Measurements from ENCODE around the gene RHOC.
A peak's percentile ranks its signal among the peaks of the same experiment; 100 is the strongest.

RHOC gene

GRCh38 chr1:112685913-112686312, 21.0 kb downstream of the RHOC start:
- H3K27ac Mint-ChIP-seq (ENCODE audit: low read depth) = no peak overlapping the region
- H3K9me3 Mint-ChIP-seq = no peaks in the 10 kb centered on the region
- ATAC-seq (replicated peaks; ENCODE audit: extremely low read depth, poor library complexity, severe bottlenecking) (no peak), DNase-seq (ENCODE audit: low spot score in 2 of 2) (no peak)
- H3K36me3 Mint-ChIP-seq (ENCODE audit: insufficient read depth) = peaks cover 22% of the 10 kb centered on the region
- H3K4me1 Mint-ChIP-seq = peaks cover 24% of the 10 kb centered on the region
- H3K4me3 Mint-ChIP-seq = no peak overlapping the region
- H3K27me3 Mint-ChIP-seq = no peaks in the 10 kb centered on the region

- ATAC-seq (replicated peaks; ENCODE audit: extremely low read depth, poor library complexity, severe bottlenecking) = no peak
- H3K4me1 Mint-ChIP-seq = peaks cover 52% of the 10 kb centered on the region
- H3K27ac Mint-ChIP-seq (ENCODE audit: low read depth) = no peak overlapping the region
- H3K36me3 Mint-ChIP-seq (ENCODE audit: insufficient read depth) = peaks cover 16% of the 10 kb centered on the region
- H3K9me3 Mint-ChIP-seq = no peaks in the 10 kb centered on the region
- H3K4me3 Mint-ChIP-seq = no peak overlapping the region
- DNase-seq (ENCODE audit: low spot score in 2 of 2) = no peak
- H3K27me3 Mint-ChIP-seq = no peaks in the 10 kb centered on the region
Measured at GRCh38 chr1:112678605-112679004, 28.3 kb downstream of the RHOC start.

- no peaks in the 10 kb centered on the region for H3K9me3 Mint-ChIP-seq
- ATAC-seq (replicated peaks; ENCODE audit: extremely low read depth, poor library complexity, severe bottlenecking) = no peak
- H3K27ac Mint-ChIP-seq (ENCODE audit: low read depth) = no peak overlapping the region
- H3K4me3 Mint-ChIP-seq = no peak overlapping the region
- peaks cover 18% of the 10 kb centered on the region for H3K36me3 Mint-ChIP-seq (ENCODE audit: insufficient read depth)
- H3K4me1 Mint-ChIP-seq = peaks cover 61% of the 10 kb centered on the region
- H3K27me3 Mint-ChIP-seq = no peaks in the 10 kb centered on the region
- DNase-seq (ENCODE audit: low spot score in 2 of 2) = no peak
Measured at GRCh38 chr1:112677501-112677900, 29.4 kb downstream of the RHOC start.

- no peak for DNase-seq (ENCODE audit: low spot score in 2 of 2)
Measured at GRCh38 chr1:112676543-112676942, 30.4 kb downstream of the RHOC start.

GRCh38 chr1:112675728-112676381, 31.1 kb downstream of the RHOC start:
- H3K9me3 Mint-ChIP-seq = no peaks in the 10 kb centered on the region
- no peaks in the 10 kb centered on the region for H3K27me3 Mint-ChIP-seq
- H3K4me1 Mint-ChIP-seq = peaks cover 61% of the 10 kb centered on the region
- ATAC-seq (replicated peaks; ENCODE audit: extremely low read depth, poor library complexity, severe bottlenecking) (no peak), DNase-seq (ENCODE audit: low spot score in 2 of 2) (no peak)
- peak overlapping the region; percentile 99 for H3K4me3 Mint-ChIP-seq
- H3K36me3 Mint-ChIP-seq (ENCODE audit: insufficient read depth) = peaks cover 25% of the 10 kb centered on the region
- peak overlapping the region; percentile 98 for H3K27ac Mint-ChIP-seq (ENCODE audit: low read depth)

More at GRCh38 chr1:112676543-112676942, 30.4 kb downstream of the RHOC start:
- Mint-ChIP-seq H3K27ac (ENCODE audit: low read depth) (peak overlapping the region; percentile 98), H3K4me1 (peaks cover 61% of the 10 kb centered on the region), H3K27me3 (no peaks in the 10 kb centered on the region), H3K9me3 (no peaks in the 10 kb centered on the region), H3K36me3 (ENCODE audit: insufficient read depth) (peaks cover 20% of the 10 kb centered on the region), H3K4me3 (peak overlapping the region; percentile 99)
- no peak for ATAC-seq (replicated peaks; ENCODE audit: extremely low read depth, poor library complexity, severe bottlenecking)

- no peaks in the 10 kb centered on the region for H3K27me3 Mint-ChIP-seq
Measured at GRCh38 chr1:112674986-112675727, 31.8 kb downstream of the RHOC start.

GRCh38 chr1:112674440-112674985, 32.4 kb downstream of the RHOC start, which contains the start of gene MOV10:
Gene MOV10, plus strand, starts transcription at chr1:112674659. Its CDS starts 254 bp downstream, at chr1:112674913.
- Mint-ChIP-seq H3K27ac (ENCODE audit: low read depth) (peak within 1 kb of the TSS; percentile 98), H3K27me3 (no peaks in the 10 kb centered on the region), H3K36me3 (ENCODE audit: insufficient read depth) (peaks cover 36% of the 10 kb centered on the region), H3K4me1 (peaks cover 61% of the 10 kb centered on the region), H3K9me3 (no peaks in the 10 kb centered on the region), H3K4me3 (peak within 1 kb of the TSS; percentile 99)
- DNase-seq (ENCODE audit: low spot score in 2 of 2) (peak; percentile 32 to 46), ATAC-seq (replicated peaks; ENCODE audit: extremely low read depth, poor library complexity, severe bottlenecking) (peak; percentile 66)

More at GRCh38 chr1:112674986-112675727, 31.8 kb downstream of the RHOC start:
- Mint-ChIP-seq H3K36me3 (ENCODE audit: insufficient read depth) (peaks cover 31% of the 10 kb centered on the region), H3K4me1 (peaks cover 61% of the 10 kb centered on the region), H3K9me3 (no peaks in the 10 kb centered on the region), H3K4me3 (peak overlapping the region; percentile 99), H3K27ac (ENCODE audit: low read depth) (peak overlapping the region; percentile 98)
- DNase-seq (ENCODE audit: low spot score in 2 of 2) = peak in 1 of 2 donors; percentile 24
- peak; percentile 42 for ATAC-seq (replicated peaks; ENCODE audit: extremely low read depth, poor library complexity, severe bottlenecking)

GRCh38 chr1:112673592-112674439, 33.1 kb downstream of the RHOC start:
- ATAC-seq (replicated peaks; ENCODE audit: extremely low read depth, poor library complexity, severe bottlenecking) (no peak), DNase-seq (ENCODE audit: low spot score in 2 of 2) (no peak)
- Mint-ChIP-seq H3K9me3 (no peaks in the 10 kb centered on the region), H3K4me1 (peaks cover 60% of the 10 kb centered on the region), H3K27me3 (no peaks in the 10 kb centered on the region), H3K4me3 (peak overlapping the region; percentile 99), H3K27ac (ENCODE audit: low read depth) (peak overlapping the region; percentile 98), H3K36me3 (ENCODE audit: insufficient read depth) (peaks cover 42% of the 10 kb centered on the region)

- Mint-ChIP-seq H3K9me3 (no peaks in the 10 kb centered on the region), H3K4me1 (peaks cover 61% of the 10 kb centered on the region), H3K27me3 (no peaks in the 10 kb centered on the region), H3K36me3 (ENCODE audit: insufficient read depth) (peaks cover 49% of the 10 kb centered on the region), H3K4me3 (peak overlapping the region; percentile 31), H3K27ac (ENCODE audit: low read depth) (peak overlapping the region; percentile 98)
- ATAC-seq (replicated peaks; ENCODE audit: extremely low read depth, poor library complexity, severe bottlenecking) (no peak), DNase-seq (ENCODE audit: low spot score in 2 of 2) (no peak)
Measured at GRCh38 chr1:112672842-112673241, 34.1 kb downstream of the RHOC start.

- H3K4me3 Mint-ChIP-seq = no peak overlapping the region
- H3K27me3 Mint-ChIP-seq = no peaks in the 10 kb centered on the region
- no peak overlapping the region for H3K27ac Mint-ChIP-seq (ENCODE audit: low read depth)
- peaks cover 54% of the 10 kb centered on the region for H3K36me3 Mint-ChIP-seq (ENCODE audit: insufficient read depth)
- H3K9me3 Mint-ChIP-seq = no peaks in the 10 kb centered on the region
- peaks cover 59% of the 10 kb centered on the region for H3K4me1 Mint-ChIP-seq
- ATAC-seq (replicated peaks; ENCODE audit: extremely low read depth, poor library complexity, severe bottlenecking) (no peak), DNase-seq (ENCODE audit: low spot score in 2 of 2) (no peak)
Measured at GRCh38 chr1:112672009-112672408, 34.9 kb downstream of the RHOC start.

GRCh38 chr1:112666946-112667345, 40.0 kb downstream of the RHOC start:
- ATAC-seq (replicated peaks; ENCODE audit: extremely low read depth, poor library complexity, severe bottlenecking) (no peak), DNase-seq (ENCODE audit: low spot score in 2 of 2) (no peak)
- Mint-ChIP-seq H3K27ac (ENCODE audit: low read depth) (peak overlapping the region; percentile 96), H3K4me3 (no peak overlapping the region), H3K4me1 (peaks cover 29% of the 10 kb centered on the region), H3K36me3 (ENCODE audit: insufficient read depth) (peaks cover 70% of the 10 kb centered on the region), H3K9me3 (no peaks in the 10 kb centered on the region), H3K27me3 (no peaks in the 10 kb centered on the region)

GRCh38 chr1:112665857-112666256, 41.1 kb downstream of the RHOC start:
- Mint-ChIP-seq H3K27me3 (no peaks in the 10 kb centered on the region), H3K4me3 (no peak overlapping the region), H3K27ac (ENCODE audit: low read depth) (no peak overlapping the region), H3K36me3 (ENCODE audit: insufficient read depth) (peaks cover 75% of the 10 kb centered on the region), H3K4me1 (peaks cover 35% of the 10 kb centered on the region), H3K9me3 (no peaks in the 10 kb centered on the region)
- no peak for ATAC-seq (replicated peaks; ENCODE audit: extremely low read depth, poor library complexity, severe bottlenecking)
- DNase-seq (ENCODE audit: low spot score in 2 of 2) = no peak

Measured in central memory CD8-positive, alpha-beta T cell (primary cell).